NCI-H2107 treated with DMSO at 0.1 percent for 48 hours (cell line): ENCODE data around the gene CSRNP2.

ENCODE experiments used
- DNase-seq: peaks from one replicate; lab custom pipeline; 2025; ENCODE audit not compliant: unreplicated experiment; lab: John Stamatoyannopoulos, UW

The CSRNP2 gene, protein sequence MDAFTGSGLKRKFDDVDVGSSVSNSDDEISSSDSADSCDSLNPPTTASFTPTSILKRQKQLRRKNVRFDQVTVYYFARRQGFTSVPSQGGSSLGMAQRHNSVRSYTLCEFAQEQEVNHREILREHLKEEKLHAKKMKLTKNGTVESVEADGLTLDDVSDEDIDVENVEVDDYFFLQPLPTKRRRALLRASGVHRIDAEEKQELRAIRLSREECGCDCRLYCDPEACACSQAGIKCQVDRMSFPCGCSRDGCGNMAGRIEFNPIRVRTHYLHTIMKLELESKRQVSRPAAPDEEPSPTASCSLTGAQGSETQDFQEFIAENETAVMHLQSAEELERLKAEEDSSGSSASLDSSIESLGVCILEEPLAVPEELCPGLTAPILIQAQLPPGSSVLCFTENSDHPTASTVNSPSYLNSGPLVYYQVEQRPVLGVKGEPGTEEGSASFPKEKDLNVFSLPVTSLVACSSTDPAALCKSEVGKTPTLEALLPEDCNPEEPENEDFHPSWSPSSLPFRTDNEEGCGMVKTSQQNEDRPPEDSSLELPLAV

DNA sequence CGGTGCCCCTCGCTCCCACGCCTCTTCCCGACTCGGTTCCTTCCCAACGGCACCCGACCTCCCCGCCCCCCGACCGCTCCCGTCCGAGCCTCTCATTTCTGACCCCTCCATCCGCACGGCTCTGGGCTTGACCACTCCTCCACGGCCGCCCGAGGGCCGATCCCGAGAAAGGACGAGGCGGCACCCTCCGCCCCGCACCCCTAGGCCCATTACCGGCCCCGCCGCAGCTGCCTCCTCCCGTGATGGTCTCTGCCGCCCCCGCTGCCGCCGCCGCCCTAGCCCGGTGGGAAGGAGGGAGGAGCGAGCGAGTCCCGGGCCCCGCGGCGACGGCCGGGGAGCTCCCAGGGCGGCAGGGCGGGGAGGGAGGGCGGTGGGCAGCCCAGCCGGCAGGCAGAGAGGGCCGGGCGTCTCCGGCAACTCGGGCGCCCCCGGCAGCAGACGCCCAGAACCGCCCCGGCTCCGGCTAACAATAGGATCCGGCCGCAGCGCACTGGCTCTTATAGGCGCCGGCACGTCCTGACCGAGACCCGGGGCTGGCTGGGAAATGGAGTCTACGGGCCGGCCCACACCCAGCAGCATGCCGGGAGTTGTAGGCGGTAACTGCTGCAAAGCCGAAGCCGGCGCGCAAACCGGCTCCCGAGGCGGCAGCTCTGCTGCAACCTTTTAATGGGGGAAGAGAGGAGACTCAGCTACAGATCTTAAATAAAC is at the start of gene CSRNP2:
CSRNP2 (minus strand) TSS at position 471 of the 708 bp plus-strand sequence. CDS start 7,035 bp downstream, outside the sequence.
- DNase-seq = peak; percentile 92

DNA sequence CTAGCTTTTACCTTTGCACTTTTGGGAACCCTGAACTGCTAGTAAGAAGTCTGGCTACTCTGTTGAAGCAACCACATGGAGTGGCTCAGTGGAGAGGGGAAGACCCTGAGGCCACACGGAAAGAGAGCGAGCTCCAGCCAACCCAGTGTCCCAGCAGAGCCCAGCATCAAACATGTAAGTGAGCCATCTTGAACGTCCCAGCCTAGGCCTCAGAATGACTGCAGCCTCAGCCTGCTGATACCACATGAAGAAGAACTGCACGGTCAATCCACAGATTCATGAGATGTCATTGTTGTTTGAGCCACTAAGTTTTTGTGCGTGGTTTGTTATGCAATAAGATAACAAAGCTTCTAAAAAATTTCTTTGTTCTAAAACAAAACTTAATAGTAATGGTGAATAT is 49.3 kb upstream of the CSRNP2 start:
- no peak for DNase-seq

DNA sequence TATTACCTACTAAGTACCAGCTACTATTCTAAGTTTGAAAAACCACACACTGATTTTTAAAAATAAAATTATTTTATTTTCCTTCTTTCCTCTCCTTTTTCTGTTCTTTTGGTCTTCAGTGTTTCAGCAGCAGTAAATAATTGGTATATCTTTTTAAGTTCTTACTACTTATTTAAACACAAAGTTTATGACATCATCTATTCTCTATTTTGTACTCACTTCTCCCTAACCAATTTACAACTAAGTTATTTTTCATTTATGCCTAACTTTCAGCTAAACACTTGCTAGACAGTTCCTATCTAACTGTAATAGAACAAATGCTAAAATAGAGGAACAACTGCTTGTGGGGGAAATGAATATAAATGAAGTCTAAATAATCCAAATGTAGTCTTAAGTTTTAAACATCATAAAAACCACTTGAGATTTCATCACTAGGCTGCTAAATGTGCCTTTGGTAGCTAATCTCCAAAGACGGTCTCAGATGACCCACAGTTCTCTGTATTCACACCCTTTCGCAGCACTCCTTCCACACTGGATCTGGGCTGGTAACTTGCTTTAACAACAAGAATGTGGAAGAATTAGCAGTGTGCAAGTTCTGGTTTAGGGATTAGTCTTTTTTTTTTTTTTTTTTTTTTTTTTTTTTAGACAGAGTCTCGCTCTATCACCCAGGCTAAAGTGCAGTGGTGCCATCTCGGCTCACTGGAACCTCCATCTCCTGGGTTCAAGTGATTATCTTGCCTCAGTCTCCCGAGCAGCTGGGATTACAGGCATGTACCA is 48.5 kb upstream of the CSRNP2 start:
- no peak for DNase-seq

DNA sequence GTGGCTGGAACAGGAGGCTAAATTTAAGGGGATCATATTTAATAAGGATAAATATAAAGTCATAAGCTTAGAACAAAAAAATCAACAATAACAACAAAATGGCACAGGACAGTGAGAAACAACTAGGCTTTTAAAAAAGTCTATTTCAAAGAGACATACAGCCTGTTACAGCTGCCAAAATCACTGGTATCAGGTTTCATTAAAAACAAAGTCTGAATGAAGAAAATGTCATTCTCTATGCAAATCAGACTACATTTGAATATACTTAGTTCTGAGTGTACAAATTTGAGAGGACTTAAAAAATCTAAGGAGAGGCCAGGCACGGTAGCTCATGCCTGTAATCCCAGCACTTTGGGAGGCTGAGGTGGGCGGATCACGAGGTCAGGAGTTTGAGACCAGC is 45.5 kb upstream of the CSRNP2 start:
- peak; percentile 7 for DNase-seq

DNA sequence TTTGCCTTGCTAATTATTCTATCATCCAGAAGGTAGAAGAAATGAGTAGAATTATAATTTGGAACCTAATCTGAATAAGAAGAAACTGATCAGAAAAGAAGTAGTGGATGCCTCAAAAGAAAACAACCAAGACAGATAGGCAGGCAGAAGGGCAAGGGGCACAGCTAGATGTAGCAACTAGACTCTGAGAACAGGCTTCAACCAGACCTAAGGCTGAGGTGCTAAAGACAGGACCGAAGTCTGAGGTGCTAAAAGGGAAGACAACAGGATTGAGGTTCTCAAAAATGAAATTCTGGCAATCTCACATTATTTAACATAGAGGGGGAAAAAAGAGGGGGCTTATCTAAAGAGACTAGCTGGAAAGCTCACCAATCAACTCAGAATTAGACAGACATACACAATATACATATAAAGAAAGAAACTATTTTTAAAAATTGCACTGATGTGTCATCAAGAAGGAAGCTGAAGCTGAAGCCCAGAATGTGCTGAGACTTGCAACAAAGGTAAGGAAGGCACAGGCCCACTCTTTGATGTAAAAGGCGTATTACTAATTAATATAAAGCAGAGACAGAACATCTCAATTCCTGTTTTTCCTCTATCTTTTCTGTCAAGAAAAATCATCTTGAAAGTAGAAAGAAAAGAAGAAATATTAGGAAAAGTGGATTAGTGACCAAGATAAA is 43.8 kb upstream of the CSRNP2 start:
- no peak for DNase-seq

DNA sequence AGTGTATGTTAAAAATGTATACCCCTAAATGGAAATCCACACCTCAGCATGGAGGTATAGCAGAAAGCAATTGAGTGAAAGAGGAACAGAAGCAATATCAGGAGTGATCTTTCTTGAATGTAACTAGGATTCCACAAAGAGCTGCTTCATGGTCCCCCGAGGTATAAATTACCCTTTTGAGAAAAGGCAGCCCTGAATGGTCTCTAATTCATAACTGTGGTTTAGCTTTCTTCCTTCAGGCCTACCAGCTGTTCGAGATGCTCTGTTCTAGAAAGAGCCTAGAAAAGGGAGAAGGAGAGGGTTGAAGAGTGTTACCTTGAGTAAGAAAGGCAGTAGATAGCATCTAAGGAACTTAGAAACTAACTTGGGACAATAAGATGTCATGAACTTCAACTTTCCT is 42.9 kb upstream of the CSRNP2 start:
- DNase-seq = no peak

DNA sequence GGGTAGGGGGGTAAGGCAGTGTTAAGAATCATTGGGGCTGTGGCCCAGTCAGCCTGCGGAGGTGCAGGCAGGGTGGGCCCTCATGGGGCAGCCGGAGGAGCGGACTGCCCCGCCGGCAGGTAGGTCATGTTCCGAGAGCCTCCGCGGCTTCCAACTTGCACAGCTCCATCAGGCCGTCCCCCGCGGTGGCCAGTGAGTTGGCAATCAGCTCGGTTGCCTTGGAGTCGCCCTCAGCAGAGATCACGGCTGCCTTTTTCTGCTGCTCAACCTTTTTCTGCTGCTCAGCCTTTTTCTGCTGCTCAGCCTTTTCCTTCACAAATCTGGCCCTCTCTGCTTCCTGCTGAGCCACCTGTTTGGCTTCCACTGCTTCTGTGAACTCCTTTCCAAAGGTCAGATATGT is 41.1 kb upstream of the CSRNP2 start:
- no peak for DNase-seq

DNA sequence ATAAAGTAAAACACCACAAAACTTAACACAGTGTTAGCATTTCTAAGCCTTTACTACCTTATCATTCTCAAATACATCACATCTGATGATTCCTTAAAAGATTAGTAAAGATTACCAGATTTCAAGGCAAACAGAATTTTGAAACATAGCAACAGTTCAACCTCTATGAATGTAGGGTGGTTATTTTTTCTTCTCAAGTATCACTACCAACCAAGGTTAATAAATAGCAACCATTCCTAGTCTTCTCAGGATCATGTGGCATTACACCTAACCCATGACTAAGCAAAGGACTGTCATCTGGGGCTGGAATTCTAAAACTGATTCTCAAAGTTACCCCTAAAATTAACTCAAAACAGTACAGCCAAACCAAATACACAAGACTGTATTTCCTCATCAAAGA is 39.4 kb upstream of the CSRNP2 start:
- no peak for DNase-seq

DNA sequence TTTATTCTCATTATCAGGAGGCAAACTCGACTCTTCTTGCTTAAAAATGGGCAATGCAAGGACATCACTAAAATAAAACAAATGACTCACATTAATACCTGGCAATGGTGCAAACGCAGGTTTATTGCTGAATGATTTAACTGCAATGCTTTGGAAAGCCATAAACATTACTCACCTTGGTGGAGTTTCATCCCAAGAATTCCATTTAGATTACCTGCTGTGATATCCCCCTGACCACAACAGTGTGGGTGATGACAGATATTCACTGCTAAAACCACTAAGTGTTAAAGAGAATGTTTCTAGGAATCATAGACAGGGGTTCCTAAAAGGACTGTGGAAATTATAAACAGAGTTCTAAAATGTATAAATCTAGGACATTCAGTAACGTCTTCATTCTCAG is 35.3 kb upstream of the CSRNP2 start:
- no peak for DNase-seq

DNA sequence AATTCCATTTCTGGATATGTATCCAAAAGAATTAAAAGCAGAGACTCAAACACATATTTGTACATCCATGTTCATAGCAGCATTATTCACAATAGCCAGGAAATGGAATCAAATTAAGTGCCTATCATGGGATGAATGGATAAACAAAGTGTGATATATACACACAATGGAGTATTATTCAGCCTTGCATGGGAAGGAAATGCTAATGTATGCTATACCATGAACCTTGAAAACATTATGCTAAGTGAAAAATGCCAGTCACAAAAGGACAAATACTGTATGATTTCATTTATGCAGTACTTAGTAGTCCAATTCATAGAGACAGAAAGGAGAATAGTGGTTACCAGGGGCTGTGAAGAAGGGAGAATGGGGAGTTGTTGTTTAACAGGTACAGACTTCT is 32.1 kb upstream of the CSRNP2 start:
- no peak for DNase-seq

DNA sequence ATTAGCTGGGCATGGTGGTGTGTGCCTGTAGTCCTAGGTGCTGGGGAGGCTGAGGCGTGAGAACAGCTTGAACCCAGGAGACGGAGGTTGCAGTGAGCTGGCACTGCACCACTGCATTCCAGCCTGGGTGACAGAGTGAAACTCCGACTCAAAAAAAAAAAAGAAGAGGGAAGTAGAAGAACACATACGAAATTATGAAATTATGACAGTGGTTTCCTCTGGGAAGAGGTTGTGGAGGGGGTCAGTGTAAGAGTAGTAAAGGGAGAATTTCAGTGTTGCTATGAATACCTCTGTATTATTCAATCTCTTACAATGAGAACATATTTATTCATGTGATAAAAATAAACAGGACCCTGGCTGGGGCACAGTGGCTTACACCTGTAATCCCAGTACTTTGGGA is 24.7 kb upstream of the CSRNP2 start:
- no peak for DNase-seq

DNA sequence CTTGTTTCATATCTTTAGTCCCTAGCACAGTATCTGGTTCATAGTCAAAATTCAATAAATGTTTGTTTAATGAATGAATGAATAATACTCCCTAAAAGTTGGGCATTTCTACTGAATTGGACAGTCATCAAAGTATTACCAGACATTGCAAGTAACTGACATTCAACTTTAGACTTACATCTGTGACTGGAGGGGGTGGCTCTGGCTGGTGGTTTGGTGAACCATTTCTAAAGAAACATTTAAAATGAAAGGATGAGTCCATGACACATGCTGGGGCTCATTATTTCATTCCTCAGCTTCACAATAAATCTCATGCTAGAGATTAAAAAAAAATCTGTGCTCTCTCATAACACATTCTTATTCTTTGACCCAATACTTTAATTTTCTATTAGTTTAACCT is 20.6 kb upstream of the CSRNP2 start:
- DNase-seq = no peak

DNA sequence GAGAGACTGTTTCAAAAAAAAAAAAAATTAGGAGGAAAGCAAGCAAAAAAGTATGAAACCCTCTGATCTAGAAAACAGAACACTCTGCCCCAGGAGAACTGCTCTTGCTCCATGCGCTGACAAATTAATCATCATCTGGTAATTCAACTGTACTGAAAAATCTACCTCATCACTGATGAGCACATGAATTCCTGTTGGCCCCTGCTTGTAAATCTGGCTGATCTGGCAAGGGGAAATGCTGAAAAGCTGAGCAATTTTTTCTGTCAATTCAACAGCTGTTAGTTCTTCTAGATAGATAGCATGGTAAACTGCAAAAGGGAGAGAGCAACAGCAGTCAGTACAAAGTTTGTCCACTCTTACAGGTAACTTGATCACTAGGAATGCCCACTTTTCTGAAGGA is 15.2 kb upstream of the CSRNP2 start:
- no peak for DNase-seq

DNA sequence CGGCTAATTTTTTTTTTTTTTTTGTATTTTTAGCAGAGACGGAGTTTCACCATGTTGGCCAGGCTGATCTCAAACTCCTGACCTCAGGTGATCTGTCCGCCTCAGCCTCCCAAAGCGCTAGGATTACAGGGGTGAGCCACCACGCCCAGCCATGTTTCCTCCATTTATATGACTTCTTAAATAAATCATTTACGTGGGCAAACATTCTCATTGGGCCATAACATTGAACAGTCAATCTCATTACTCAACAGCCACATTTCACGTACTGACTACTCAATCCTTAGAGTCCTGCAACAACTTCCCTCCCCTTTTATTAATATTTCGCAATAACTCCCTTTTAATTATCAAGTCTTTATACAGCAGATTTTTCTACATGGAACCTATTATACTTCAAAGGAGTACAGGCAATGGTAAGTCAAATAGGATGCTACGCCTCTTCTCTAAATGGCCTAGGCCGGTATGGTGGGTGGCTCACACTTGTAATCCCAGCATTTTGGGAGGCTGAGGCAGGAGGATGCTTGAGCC is 7.4 kb upstream of the CSRNP2 start:
- DNase-seq = no peak

DNA sequence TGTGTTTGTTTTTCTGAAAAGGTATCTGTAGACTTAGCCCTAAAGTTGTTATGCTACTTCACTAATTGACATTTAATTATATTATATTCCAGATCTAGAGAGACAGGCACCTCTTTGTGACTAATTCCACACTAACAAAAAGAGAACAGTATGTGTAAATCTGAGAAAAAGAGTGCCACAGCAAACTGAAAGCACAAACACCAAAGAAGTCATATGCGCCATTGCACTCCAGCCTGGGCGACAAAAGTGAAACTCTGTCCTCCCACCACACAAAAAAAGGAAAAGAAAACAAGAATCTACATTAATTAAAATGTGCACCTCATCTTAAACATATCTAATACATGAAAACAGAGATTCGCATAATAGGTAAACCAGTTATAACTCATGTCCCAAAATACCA is 4.4 kb upstream of the CSRNP2 start:
- DNase-seq = no peak

DNA sequence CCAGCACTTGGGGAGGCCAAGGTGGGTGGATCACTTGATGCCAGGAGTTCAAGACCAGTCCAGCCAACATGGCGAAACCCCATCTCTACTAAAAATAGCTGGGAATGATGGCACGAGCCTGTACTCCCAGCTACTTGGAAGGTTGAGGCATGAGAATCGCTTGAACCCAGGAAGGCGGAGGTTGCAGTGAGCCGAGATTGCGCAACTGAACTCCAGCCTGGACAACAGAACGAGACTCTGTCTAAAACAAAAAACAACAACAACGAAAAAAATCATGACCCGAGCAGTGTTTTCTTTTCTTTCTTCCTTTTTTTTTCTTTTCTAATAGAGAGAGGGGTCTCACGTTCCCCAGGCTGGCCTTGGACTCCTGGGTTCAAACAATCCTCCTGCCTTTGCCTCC is 3.5 kb upstream of the CSRNP2 start:
- no peak for DNase-seq

DNA sequence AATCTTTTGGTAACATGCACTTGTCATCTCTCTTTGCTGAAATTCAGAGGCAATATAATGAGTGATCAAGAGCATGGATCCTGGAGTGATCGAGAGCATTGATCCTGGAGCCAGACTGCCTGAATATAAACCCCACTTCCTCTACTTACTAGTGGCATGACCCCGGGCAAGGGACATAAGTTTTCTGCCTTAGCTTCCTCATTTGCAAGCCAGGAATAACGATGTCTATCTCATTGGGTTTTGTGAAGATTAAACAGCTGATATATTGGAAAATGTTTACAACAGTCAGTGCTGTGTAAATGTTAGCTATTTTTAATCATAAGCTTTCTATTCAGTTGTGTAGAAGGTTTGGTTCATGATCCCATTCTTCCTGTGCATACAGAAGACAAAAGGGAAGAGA is 2.4 kb upstream of the CSRNP2 start:
- DNase-seq = no peak

DNA sequence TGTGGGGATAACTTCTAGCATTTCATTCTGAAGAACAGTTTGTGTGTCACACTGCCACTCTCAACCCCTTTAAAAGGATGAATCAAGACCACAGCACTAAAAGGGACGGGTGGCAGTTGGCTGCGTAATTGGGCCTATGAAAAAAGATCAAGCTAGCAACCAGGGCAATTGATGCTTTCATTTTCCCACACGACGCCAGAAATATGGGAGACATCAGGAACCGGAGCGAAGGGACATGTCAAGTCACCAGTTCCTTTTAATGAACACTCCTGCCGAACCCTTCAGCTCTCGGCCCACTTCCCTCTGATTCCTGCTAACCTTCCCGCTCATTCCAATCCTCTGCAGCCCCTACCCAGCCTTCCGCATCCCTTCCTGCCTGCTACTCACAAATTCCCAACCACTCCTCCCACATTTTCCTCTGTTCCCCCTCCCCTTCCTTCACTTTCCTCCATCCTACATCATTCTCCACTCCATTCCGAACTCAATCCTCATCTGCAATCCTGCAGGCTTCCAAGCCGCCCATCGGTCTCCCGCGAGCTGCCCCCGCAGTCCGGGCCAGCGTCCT is 753 bp downstream of the CSRNP2 start:
- peak; percentile 81 for DNase-seq

DNA sequence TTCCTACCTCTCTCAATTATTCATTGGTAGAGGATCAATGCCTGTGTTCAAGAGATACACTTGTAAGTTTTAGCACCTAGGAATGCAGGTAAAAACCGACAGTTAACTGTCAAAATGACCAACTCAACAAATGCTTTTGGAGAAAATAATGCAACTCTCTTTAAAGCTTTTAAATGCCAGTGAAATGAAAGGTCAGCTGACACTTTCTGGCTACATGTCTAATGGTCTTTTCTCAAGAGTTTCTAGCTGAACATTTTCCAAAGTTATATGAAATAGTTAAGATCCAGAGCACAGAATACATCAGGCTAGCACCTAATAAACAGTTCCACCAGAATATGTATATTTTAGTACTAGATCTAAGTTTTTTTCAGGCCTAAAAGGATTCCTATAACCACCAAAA is 2.0 kb downstream of the CSRNP2 start:
- no peak for DNase-seq

DNA sequence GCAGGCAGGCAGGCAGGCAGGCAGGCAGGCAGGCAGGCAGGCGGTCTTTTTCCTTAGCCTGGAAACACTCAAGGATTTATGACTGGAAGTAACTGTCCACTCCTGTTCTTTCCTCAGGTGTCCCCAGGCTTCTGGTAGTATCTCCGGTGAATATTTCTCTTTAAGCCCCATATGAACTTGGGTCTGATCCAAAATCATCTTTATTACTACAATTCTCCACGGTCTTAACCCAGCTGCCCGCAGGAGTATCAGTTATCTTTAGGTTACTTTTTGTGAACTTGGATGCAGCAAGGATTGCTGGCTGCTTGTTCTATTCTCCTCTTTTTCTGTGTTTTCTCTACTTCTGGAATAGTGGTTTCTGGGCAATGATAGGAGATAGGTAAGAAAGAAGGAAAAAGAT is 3.3 kb downstream of the CSRNP2 start:
- no peak for DNase-seq
